ENCODE results near the gene YIF1A.

GRCh38 chr11:66267039-66267378 is 21.9 kb downstream of the YIF1A start:
- no peak for TF ChIP-seq CTCF (tag by site-specific recombination; IDR thresholded peaks at IDR 0.05)
- no peak for TF ChIP-seq PRDM10 (tag by site-specific recombination; IDR thresholded peaks at IDR 0.05)
- TF ChIP-seq ZSCAN5A (tag by site-specific recombination; IDR thresholded peaks at IDR 0.05) = no peak

Data from HEK293 (cell line).